ENCODE measurements around the gene PLCB3.
"Not testable (repeated sequence)": the region's sequence is repeated elsewhere in the genome, so short reads cannot be mapped to it uniquely, and the experiment has no call there.

Gene PLCB3

DNA sequence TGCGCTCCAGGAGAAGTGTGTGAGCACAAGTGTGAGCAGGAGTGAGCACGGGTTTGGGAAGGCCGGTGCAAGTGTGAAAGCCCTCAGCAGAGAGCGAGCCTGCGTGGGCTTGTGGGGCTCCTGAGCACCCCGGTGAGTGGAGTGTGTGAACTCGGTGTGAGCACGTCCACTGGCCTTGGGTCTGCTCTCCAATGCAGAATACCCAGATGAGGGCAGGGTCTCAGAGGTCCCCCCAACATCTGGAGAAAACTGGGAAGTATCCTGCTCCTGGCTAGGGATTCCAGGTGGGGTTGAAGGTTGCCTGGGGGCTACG is 55.2 kb downstream of the PLCB3 start:
- DNase-seq: no peak

DNA sequence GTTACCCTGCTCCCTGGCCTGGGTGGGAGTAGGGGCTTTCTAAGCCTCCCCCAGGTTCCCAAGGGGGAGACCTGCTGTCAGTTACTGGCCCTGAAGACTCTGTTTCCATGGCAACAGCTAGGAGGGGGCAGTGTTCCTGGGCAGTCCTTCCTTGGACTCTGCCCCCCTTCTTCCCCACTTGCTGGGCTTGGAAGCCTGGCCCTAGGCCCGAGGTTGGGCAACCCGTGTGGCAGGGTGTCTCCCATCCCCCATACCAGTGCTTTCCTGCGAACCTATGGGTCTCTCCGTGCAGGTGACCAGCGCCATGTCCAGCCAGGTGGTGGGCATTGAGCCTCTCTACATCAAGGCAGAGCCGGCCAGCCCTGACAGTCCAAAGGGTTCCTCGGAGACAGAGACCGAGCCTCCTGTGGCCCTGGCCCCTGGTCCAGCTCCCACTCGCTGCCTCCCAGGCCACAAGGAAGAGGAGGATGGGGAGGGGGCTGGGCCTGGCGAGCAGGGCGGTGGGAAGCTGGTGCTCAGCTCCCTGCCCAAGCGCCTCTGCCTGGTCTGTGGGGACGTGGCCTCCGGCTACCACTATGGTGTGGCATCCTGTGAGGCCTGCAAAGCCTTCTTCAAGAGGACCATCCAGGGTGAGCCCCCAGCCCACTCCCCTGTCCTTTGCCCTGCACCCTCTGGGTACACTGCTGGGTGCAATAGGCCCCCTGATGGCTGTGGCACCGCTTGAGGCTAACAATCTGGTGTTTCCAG is 55.7 kb downstream of the PLCB3 start:
- no peak for DNase-seq

DNA sequence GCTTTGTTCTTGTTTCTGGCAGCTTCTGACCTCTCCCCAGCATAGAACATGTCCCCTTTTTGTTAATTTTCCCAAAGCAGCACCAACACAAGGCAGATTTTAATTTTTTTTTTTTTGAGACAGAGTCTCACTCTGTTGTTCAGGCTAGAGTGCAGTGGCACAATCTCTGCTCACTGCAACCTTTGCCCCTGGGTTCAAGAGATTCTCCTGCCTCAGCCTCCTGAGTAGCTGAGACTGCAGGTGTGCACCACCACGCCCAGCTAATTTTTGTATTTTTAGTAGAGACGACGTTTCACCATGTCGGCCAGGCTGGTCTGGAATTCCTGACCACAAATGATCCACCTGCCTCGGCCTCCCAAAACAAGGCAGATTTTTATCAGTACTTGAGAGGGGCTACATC is 56.5 kb downstream of the PLCB3 start:
- not testable (repeated sequence) for DNase-seq

DNA sequence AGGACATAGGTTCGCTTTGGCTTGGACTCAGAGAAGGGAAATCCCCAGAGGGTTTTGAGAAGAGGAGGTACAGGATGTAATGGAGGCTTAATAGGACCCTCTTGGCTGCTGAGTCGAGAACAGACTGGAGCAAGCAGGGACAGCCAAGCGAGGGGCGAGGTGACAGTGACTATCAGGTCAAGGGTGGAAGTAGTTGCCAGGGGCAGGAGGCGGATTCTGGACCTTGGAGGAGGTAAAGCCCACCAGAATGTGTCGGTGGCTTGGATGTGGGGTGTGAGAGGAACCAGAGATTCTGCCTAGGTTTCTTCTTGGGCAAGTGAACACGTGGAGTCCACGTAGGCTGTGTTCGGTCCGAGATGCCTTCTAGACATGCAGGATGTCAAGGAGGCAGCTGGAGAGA is 61.6 kb downstream of the PLCB3 start:
- no peak for DNase-seq

GRCh38 chr11:64313491-64314145 is 62.3 kb downstream of the PLCB3 start:
- DNase-seq: no peak

DNA sequence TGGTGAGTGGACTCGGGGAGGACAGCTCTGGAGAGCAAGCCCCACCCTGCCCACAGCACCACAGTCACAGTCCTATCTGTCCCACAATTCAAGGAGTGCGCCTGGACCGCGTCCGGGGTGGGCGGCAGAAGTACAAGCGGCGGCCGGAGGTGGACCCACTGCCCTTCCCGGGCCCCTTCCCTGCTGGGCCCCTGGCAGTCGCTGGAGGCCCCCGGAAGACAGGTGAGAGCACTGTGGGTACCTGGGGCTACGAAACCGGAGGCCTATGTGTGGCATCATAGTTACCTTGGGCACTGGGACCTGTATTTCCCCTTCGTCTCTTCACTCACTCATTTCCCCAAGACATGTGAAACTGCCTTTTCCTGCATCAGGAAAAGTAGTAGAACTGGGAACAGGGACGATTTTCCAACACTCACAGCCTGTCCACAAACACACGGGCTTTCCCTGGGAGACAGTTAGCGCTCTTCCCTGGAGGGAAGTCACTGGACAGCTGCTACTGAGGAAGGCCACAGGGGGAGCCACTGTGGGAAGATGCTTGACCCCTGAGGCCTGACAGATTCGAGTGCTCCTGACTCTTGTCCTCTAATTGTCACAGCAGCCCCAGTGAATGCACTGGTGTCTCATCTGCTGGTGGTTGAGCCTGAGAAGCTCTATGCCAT is 62.9 kb downstream of the PLCB3 start:
- no peak for DNase-seq

GRCh38 chr11:64314805-64315561 is 63.7 kb downstream of the PLCB3 start:
- no peak for DNase-seq

DNA sequence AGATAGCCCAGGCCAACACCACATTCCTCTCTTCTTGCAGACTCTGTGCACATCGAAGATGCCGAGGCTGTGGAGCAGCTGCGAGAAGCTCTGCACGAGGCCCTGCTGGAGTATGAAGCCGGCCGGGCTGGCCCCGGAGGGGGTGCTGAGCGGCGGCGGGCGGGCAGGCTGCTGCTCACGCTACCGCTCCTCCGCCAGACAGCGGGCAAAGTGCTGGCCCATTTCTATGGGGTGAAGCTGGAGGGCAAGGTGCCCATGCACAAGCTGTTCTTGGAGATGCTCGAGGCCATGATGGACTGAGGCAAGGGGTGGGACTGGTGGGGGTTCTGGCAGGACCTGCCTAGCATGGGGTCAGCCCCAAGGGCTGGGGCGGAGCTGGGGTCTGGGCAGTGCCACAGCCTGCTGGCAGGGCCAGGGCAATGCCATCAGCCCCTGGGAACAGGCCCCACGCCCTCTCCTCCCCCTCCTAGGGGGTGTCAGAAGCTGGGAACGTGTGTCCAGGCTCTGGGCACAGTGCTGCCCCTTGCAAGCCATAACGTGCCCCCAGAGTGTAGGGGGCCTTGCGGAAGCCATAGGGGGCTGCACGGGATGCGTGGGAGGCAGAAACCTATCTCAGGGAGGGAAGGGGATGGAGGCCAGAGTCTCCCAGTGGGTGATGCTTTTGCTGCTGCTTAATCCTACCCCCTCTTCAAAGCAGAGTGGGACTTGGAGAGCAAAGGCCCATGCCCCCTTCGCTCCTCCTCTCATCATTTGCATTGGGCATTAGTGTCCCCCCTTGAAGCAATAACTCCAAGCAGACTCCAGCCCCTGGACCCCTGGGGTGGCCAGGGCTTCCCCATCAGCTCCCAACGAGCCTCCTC is 64.6 kb downstream of the PLCB3 start:
- DNase-seq: not testable (repeated sequence)

DNA sequence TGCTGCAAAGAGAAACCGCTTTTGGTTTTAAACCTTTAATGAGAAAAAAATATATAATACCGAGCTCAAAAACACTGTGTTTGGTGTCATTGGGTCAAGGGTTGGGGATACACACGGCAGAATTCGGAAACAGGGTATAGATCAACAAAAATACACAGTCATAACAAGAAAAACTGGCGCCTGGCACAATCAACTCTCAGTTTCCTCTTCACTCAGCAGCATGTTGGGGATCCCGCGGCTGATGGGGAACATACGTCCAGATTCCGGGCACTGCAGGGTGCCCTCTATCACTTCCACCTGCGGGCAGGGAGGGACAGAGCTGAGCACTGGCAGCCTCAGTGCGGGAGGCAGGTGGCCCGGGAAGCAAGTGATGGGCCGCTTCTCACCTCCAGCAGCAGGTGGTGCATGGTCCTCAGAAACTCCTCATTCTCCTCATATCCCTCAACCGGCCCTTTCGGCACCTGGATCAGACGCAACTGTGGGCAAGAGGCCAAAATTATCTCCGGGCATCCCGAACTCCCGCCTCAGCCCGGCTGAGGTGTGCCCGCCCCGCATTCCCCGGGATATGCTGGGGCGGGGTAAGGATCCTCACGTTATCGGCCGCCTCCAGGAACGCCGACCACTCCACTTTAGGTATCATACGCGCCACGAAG is 65.5 kb downstream of the PLCB3 start:
- DNase-seq: no peak

DNA sequence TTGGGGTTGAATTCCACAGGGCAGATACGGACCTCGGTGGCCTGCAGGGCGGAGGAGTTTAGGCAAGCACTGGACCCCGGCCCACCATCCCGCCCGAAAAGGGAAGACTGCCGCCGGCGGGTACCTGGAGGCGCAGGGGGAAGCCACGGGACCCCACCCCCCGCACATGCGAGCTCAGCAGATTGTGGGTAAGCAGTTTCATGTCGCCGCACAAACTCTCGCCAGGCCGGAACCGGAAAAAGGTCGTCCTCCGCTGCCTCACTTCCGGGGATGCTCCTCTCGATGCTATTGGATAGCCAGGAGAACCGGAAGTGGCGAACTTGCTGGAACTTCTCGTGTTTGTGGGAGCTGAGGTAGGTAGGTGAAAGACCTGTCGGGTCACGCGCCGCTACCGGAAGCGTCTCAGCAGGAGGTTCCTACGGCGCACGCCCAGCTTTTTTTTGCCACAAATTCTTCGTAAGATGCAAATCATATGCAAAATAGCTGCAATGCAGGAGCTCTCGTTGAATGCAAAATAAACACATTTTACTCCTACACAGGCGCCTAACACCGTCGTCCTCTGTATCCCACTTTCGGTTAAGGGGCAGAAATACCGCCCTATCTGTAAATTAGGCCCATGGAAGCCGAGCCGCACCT is 66.1 kb downstream of the PLCB3 start, which contains the start of gene TRMT112:
TRMT112 (minus strand) TSS at position 235 of the 636 bp plus-strand sequence; CDS start at position 202, 33 bp downstream.
- peak; percentile 94 for DNase-seq

GRCh38 chr11:64317961-64318765 is 66.8 kb downstream of the PLCB3 start, which contains the start of gene PRDX5:
TSS of gene PRDX5 (plus strand) at chr11:64318121. CDS start at chr11:64318216, 95 bp downstream.
- DNase-seq: peak; percentile 95
